GM06990 (cell line): Measurements from ENCODE around the gene RFTN1.
A peak's percentile ranks its signal among the peaks of the same experiment; 100 is the strongest.

Experiments
- DNase-seq: peaks from one replicate; pipeline ENCODE4 v3.0.0-alpha.2; 2011; ENCODE audit not compliant: insufficient read length; ENCODE audit errors: extremely low read depth
- H3K27me3 ChIP-seq: replicated peaks from 2 replicates; pipeline ENCODE4 v1.6.0; 2011; ENCODE audit warnings: low read length; ENCODE audit not compliant: control insufficient read depth, insufficient read depth
- H3K36me3 ChIP-seq: 2 replicates; pipeline ENCODE4 v1.5.1; 2011; ENCODE audit warnings: low read length; ENCODE audit not compliant: control insufficient read depth, insufficient read depth
- H3K4me3 ChIP-seq: replicated peaks from 2 replicates; pipeline ENCODE4 v1.5.1; 2011; ENCODE audit warnings: low read depth, mild to moderate bottlenecking, control low read depth, low read length
- TF ChIP-seq, protein P1 (sequence below): IDR thresholded peaks from 2 replicates; pipeline ENCODE4 v1.5.1; 2011; ENCODE audit warnings: low read length, control low read depth, mild to moderate bottlenecking, inconsistent platforms; ENCODE audit not compliant: insufficient read depth, poor library complexity, severe bottlenecking

The RFTN1 gene

GRCh38 chr3:16516695-16517481 is 3.4 kb upstream of the RFTN1 start:
- no peaks in the 10 kb centered on the region for H3K36me3 ChIP-seq
- peak; percentile 76 for DNase-seq
- H3K4me3 ChIP-seq: peak overlapping the region; percentile 82
- no peaks in the 10 kb centered on the region for H3K27me3 ChIP-seq
- TF ChIP-seq, protein P1, sequence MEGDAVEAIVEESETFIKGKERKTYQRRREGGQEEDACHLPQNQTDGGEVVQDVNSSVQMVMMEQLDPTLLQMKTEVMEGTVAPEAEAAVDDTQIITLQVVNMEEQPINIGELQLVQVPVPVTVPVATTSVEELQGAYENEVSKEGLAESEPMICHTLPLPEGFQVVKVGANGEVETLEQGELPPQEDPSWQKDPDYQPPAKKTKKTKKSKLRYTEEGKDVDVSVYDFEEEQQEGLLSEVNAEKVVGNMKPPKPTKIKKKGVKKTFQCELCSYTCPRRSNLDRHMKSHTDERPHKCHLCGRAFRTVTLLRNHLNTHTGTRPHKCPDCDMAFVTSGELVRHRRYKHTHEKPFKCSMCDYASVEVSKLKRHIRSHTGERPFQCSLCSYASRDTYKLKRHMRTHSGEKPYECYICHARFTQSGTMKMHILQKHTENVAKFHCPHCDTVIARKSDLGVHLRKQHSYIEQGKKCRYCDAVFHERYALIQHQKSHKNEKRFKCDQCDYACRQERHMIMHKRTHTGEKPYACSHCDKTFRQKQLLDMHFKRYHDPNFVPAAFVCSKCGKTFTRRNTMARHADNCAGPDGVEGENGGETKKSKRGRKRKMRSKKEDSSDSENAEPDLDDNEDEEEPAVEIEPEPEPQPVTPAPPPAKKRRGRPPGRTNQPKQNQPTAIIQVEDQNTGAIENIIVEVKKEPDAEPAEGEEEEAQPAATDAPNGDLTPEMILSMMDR: no peak

- TF ChIP-seq, protein P1: peak; percentile 3
- no peaks in the 10 kb centered on the region for H3K27me3 ChIP-seq
- DNase-seq: peak; percentile 69
- peak overlapping the region; percentile 82 for H3K4me3 ChIP-seq
- H3K36me3 ChIP-seq: no peaks in the 10 kb centered on the region
Observed at GRCh38 chr3:16515885-16516420, 2.5 kb upstream of the RFTN1 start.

GRCh38 chr3:16514755-16515353 is 1.4 kb upstream of the RFTN1 start:
- TF ChIP-seq, protein P1: no peak
- Histone ChIP-seq H3K4me3 (peak overlapping the region; percentile 82), H3K27me3 (no peaks in the 10 kb centered on the region), H3K36me3 (no peaks in the 10 kb centered on the region)
- DNase-seq: no peak

DNA sequence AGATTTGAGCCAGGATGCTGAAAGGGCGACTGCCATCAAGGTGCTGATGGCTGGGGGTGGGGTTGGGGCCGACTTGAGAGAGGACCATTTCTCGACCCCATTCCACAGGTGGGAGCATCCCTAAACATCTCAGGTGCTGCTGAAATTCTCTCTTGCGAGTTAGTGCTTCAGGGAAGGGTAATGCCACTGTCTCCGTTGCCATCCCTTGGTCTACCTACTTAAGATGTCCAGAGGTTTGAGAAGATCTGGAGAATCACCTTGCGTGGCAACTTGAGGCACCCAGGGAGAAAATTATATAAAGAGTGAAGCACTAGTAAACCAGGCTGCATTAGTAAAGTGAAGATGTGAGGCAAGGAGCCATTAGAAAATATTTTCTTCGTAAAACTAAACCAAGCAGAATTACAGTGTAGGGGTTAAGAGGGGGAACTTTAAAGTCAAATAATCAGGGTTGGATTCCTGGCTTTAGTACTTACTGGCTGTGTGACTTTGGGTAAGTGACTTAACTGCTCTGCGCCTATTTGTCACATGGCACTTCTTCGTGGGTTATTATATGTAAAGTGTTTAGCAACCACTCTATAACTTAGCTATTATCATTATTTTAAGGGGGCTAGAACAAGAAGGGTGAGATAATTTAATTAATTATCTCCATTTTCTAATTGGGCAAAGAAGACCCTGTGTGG is 662 bp upstream of the RFTN1 start:
- no peaks in the 10 kb centered on the region for H3K27me3 ChIP-seq
- TF ChIP-seq, protein P1: no peak
- no peaks in the 10 kb centered on the region for H3K36me3 ChIP-seq
- DNase-seq: no peak
- H3K4me3 ChIP-seq: peak overlapping the region; percentile 82

GRCh38 chr3:16512435-16513140 is 911 bp downstream of the RFTN1 start:
- H3K27me3 ChIP-seq: no peaks in the 10 kb centered on the region
- DNase-seq: peak; percentile 79
- TF ChIP-seq, protein P1: peak; percentile 11
- H3K4me3 ChIP-seq: peak overlapping the region; percentile 82
- no peaks in the 10 kb centered on the region for H3K36me3 ChIP-seq
